ENCODE data around the gene FOXP1.

DNA sequence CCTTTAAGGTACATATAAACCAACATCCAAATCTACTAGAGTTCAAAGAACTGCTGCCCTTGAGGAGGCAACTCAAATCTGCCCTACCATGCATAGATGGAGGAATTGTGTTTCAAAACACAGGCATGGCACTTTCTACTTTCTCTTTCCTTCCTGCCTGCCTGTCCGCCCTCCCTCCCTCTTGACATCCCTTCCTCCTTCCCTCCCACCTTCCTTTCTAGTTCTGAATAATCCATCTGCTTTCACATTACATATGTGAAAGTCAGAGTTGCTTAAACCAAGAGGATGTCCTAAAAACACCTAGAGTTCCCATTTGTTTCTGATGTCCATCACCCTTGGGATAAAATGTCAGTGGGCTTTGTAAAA lies 537.6 kb downstream of the FOXP1 start:
- TF ChIP-seq, protein P1, sequence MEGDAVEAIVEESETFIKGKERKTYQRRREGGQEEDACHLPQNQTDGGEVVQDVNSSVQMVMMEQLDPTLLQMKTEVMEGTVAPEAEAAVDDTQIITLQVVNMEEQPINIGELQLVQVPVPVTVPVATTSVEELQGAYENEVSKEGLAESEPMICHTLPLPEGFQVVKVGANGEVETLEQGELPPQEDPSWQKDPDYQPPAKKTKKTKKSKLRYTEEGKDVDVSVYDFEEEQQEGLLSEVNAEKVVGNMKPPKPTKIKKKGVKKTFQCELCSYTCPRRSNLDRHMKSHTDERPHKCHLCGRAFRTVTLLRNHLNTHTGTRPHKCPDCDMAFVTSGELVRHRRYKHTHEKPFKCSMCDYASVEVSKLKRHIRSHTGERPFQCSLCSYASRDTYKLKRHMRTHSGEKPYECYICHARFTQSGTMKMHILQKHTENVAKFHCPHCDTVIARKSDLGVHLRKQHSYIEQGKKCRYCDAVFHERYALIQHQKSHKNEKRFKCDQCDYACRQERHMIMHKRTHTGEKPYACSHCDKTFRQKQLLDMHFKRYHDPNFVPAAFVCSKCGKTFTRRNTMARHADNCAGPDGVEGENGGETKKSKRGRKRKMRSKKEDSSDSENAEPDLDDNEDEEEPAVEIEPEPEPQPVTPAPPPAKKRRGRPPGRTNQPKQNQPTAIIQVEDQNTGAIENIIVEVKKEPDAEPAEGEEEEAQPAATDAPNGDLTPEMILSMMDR (IDR thresholded peaks at IDR 0.05) = no peak
- TF ChIP-seq POLR2A (IDR thresholded peaks at IDR 0.05) = no peak
- TF ChIP-seq POLR2AphosphoS5 (IDR thresholded peaks at IDR 0.05; ENCODE audit: insufficient read depth in 1 of 2, low read depth in 1 of 2) = no peak
